ENCODE data around the gene FLVCR1. TPM values are rescaled to one million over a fixed set of nuclear protein-coding genes. Genes with fewer than 3 reads are reported as not detected.
"Not testable (repeated sequence)": the region's sequence is repeated elsewhere in the genome, so short reads cannot be mapped to it uniquely, and the experiment has no call there.

FLVCR1 gene
- total and polyA plus RNA-seq, 3 donors from 2014 or later: 7.4 to 13.3 (median 10.1) TPM

DNA sequence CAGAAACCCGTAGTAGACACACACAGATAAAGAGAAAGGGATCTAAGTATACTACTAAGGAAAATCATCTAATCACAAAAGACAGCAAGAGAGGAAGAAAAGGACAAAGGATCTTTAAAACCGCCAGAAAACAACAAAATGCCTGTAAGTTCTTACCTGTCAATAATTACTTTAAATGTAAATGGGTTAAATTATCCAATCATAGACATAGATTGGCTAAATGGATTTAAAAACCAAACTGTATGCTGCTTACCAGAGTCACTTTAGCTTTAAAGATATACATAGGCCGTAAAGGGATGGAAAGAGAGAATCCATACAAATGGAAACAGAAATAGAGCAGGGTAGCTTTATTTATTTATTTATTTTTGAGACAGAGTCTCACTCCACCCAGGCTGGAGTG lies 44.0 kb downstream of the FLVCR1 start:
- H3K9me3 ChIP-seq: no peaks in the 10 kb centered on the region
- TF ChIP-seq, protein P1, sequence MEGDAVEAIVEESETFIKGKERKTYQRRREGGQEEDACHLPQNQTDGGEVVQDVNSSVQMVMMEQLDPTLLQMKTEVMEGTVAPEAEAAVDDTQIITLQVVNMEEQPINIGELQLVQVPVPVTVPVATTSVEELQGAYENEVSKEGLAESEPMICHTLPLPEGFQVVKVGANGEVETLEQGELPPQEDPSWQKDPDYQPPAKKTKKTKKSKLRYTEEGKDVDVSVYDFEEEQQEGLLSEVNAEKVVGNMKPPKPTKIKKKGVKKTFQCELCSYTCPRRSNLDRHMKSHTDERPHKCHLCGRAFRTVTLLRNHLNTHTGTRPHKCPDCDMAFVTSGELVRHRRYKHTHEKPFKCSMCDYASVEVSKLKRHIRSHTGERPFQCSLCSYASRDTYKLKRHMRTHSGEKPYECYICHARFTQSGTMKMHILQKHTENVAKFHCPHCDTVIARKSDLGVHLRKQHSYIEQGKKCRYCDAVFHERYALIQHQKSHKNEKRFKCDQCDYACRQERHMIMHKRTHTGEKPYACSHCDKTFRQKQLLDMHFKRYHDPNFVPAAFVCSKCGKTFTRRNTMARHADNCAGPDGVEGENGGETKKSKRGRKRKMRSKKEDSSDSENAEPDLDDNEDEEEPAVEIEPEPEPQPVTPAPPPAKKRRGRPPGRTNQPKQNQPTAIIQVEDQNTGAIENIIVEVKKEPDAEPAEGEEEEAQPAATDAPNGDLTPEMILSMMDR (IDR thresholded peaks at IDR 0.05): no peak
- TF ChIP-seq POLR2A (IDR thresholded peaks at IDR 0.05): no peak
- H3K4me3 ChIP-seq: no peak overlapping the region
- H3K36me3 ChIP-seq (ENCODE audit: low read depth, missing control alignments): no peaks in the 10 kb centered on the region
- WGBS, 2 donors: 84 to 96% methylated on average over 3 of the region's 3 CpGs
- no peak overlapping the region for H3K27ac ChIP-seq
- DNase-seq: no peak
- no peaks in the 10 kb centered on the region for H3K4me1 ChIP-seq
- no peaks in the 10 kb centered on the region for H3K27me3 ChIP-seq
- intact Hi-C loops (cut with DNase I; ENCODE audit: low total_unique reads): no loop called here

DNA sequence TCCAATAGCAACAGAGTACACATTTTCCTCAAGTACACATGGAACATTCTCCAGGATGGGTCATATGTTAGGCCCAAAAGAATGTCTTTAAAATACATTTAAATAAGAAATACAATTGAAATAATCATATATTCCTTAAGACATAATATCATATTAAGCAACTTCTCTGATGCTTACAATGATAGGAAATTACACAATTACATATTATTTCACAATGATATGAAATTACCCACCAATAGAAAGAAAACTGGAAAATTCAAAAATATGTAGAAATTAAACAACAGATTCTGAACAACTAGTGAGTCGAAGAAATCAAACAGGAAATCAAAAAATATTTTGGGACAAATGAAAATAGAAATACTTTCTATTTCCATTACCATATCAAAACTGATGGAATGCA lies 45.6 kb downstream of the FLVCR1 start:
- H3K4me3 ChIP-seq: no peak overlapping the region
- no peaks in the 10 kb centered on the region for H3K27me3 ChIP-seq
- no peaks in the 10 kb centered on the region for H3K36me3 ChIP-seq (ENCODE audit: low read depth, missing control alignments)
- DNase-seq: no peak
- WGBS, 2 donors: 93% methylated on average over 1 of the region's 1 CpG
- intact Hi-C loops (cut with DNase I; ENCODE audit: low total_unique reads): no loop called here
- no peaks in the 10 kb centered on the region for H3K9me3 ChIP-seq
- H3K4me1 ChIP-seq: no peaks in the 10 kb centered on the region
- TF ChIP-seq POLR2A (IDR thresholded peaks at IDR 0.05): no peak
- TF ChIP-seq, protein P1 (IDR thresholded peaks at IDR 0.05): no peak
- no peak overlapping the region for H3K27ac ChIP-seq

DNA sequence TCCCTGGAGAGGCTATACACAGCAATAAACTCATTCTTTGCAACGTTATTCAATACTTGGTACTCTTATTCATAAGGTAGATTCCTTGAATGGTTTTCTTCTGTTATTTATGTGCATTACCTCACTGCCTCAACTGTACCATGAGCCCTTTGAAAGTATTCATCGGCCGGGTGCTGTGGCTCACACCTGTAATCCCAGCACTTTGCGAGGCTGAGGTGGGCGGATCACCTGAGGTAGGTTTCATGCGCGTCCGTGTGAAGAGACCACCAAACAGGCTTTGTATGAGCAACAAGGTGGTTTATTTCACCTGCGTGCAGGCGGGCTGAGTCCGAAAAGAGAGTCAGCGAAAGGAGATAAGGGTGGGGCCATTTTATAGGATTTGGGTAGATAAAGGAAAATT lies 50.0 kb downstream of the FLVCR1 start:
- H3K36me3 ChIP-seq (ENCODE audit: low read depth, missing control alignments); DNase-seq; H3K9me3 ChIP-seq; intact Hi-C loops (cut with DNase I; ENCODE audit: low total_unique reads); H3K4me3 ChIP-seq; H3K27me3 ChIP-seq; H3K27ac ChIP-seq; H3K4me1 ChIP-seq: not testable (repeated sequence)
- 90 to 91% methylated on average over 12 of the region's 12 CpGs for WGBS, 2 donors

DNA sequence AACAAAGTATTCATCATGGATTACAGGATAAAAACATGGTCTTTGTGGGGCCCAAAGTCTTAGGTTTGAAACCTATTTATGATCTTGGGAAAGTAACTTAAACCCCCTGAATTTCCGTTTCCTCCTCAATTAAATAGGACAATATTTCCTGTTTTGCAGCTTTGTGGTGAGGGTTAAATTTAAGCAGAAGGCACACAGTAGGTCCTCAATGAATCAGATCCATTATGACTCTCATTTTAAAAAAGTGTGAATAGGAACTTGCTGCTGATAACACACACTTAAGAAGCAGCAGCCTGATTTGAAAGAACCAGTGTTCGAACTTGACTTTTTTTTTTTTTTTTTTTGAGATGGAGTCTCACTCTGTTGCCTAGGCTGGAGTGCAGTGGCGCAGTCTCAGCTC lies 50.9 kb downstream of the FLVCR1 start:
- no peaks in the 10 kb centered on the region for H3K36me3 ChIP-seq (ENCODE audit: low read depth, missing control alignments)
- 75 to 96% methylated on average over 3 of the region's 3 CpGs for WGBS, 2 donors
- no peaks in the 10 kb centered on the region for H3K4me1 ChIP-seq
- TF ChIP-seq POLR2A (IDR thresholded peaks at IDR 0.05): no peak
- TF ChIP-seq, protein P1 (IDR thresholded peaks at IDR 0.05): no peak
- H3K4me3 ChIP-seq: no peak overlapping the region
- no peaks in the 10 kb centered on the region for H3K27me3 ChIP-seq
- no peaks in the 10 kb centered on the region for H3K9me3 ChIP-seq
- DNase-seq: no peak
- H3K27ac ChIP-seq: no peak overlapping the region
- intact Hi-C loops (cut with DNase I; ENCODE audit: low total_unique reads): no loop called here

DNA sequence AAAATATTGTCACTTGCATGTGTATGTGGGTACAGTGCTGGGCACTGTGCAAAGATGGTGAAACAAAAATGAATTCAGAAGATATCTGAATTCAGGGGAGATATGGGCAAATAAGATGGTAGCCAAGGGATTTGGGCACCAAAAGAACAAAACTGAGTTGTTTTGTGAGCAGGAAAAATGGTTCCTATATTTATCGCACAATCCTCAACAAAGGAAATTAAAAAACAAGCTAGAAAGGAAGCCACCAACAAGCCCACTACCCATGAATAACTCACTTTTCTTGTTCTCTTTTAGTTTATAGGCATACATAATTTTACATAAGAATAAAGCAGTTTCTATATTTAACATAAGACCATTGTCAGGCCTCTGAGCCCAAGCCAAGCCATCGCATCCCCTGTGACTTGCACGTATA lies 51.6 kb downstream of the FLVCR1 start:
- intact Hi-C loops (cut with DNase I; ENCODE audit: low total_unique reads): no loop called here
- 87 to 96% methylated on average over 3 of the region's 3 CpGs for WGBS, 2 donors

DNA sequence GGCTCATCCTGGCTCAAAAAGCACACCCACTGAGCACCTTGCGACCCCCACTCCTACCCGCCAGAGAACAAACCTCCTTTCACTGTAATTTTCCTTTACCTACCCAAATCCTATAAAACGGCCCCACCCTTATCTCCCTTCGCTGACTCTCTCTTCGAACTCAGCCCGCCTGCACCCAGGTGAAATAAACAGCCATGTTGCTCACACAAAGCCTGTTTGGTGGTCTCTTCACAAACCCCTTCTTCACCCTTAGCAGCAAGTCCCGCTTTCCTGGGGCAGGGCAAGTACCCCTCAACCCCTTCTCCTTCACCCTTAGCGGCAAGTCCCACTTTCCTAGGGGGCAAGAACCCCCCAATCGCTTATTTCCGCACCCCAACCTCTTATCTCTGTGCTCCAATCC lies 52.1 kb downstream of the FLVCR1 start:
- intact Hi-C loops (cut with DNase I; ENCODE audit: low total_unique reads); H3K27me3 ChIP-seq; H3K4me1 ChIP-seq; DNase-seq; H3K36me3 ChIP-seq (ENCODE audit: low read depth, missing control alignments); H3K27ac ChIP-seq; H3K4me3 ChIP-seq; H3K9me3 ChIP-seq: not testable (repeated sequence)
- WGBS, 2 donors: 81 to 89% methylated on average over 8 to 10 of the region's 10 CpGs

More for the DNA sequence above, 51.6 kb downstream of the FLVCR1 start:
- DNase-seq: no peak
- no peaks in the 10 kb centered on the region for H3K27me3 ChIP-seq
- TF ChIP-seq POLR2A (IDR thresholded peaks at IDR 0.05): no peak
- TF ChIP-seq, protein P1 (IDR thresholded peaks at IDR 0.05): no peak
- no peak overlapping the region for H3K4me3 ChIP-seq
- H3K9me3 ChIP-seq: no peaks in the 10 kb centered on the region
- H3K27ac ChIP-seq: no peak overlapping the region
- H3K4me1 ChIP-seq: no peaks in the 10 kb centered on the region
- no peaks in the 10 kb centered on the region for H3K36me3 ChIP-seq (ENCODE audit: low read depth, missing control alignments)

DNA sequence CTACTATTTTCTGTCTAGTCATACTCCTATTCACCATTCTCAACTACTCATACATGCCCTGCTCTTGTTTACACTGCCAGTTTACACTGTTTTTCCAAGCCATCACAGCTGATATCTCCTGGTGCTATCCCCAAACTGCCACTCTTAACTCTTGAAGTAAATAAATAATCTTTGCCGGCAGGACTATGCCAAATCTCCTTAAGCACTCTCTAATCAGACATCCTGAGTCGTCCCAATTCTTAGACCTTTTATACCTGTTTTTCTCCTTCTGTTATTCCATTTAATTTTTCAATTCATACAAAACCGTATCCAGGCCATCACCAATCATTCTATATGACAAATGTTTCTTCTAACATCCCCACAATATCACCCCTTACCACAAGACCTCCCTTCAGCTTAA lies 55.6 kb downstream of the FLVCR1 start:
- DNase-seq; H3K36me3 ChIP-seq (ENCODE audit: low read depth, missing control alignments); H3K27ac ChIP-seq; intact Hi-C loops (cut with DNase I; ENCODE audit: low total_unique reads); H3K27me3 ChIP-seq; H3K4me3 ChIP-seq; H3K9me3 ChIP-seq; H3K4me1 ChIP-seq: not testable (repeated sequence)
- 92% methylated on average over 3 of the region's 3 CpGs for WGBS, 2 donors

DNA sequence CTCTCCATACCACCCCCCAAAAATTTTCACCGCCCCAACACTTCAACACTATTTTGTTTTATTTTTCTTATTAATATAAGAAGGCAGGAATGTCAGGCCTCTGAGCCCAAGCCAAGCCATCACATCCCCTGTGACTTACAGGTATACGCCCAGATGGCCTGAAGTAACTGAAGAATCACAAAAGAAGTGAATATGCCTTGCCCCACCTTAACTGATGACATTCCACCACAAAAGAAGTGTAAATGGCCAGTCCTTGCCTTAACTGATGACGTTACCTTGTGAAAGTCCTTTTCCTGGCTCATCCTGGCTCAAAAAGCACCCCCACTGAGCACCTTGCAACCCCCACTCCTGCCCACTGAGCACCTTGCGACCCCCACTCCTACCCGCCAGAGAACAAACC lies 56.0 kb downstream of the FLVCR1 start:
- intact Hi-C loops (cut with DNase I; ENCODE audit: low total_unique reads); H3K27ac ChIP-seq; H3K36me3 ChIP-seq (ENCODE audit: low read depth, missing control alignments); H3K4me1 ChIP-seq; H3K9me3 ChIP-seq; DNase-seq; H3K4me3 ChIP-seq; H3K27me3 ChIP-seq: not testable (repeated sequence)
- 85 to 89% methylated on average over 3 to 4 of the region's 5 CpGs for WGBS, 2 donors
